GM12865 (cell line): ENCODE results near the gene UBE2U.
A peak's percentile ranks its signal among the peaks of the same experiment; 100 is the strongest.
"Not testable (repeated sequence)": the region's sequence is repeated elsewhere in the genome, so short reads cannot be mapped to it uniquely, and the experiment has no call there.

Experiments
- DNase-seq: peaks from one replicate; pipeline ENCODE4 v3.0.0; 2010; ENCODE audit warnings: low read depth
- H3K4me3 ChIP-seq: 2 replicates; pipeline ENCODE4 v1.5.1; 2011; ENCODE audit warnings: mild to moderate bottlenecking, low read depth, low read length, control low read depth
- CTCF ChIP-seq: IDR thresholded peaks from 2 replicates; pipeline ENCODE4 v1.5.1; 2011; ENCODE audit warnings: low read length, control low read depth, low read depth, inconsistent platforms; ENCODE audit not compliant: insufficient read depth; ENCODE audit errors: missing control alignments

Gene UBE2U

DNA sequence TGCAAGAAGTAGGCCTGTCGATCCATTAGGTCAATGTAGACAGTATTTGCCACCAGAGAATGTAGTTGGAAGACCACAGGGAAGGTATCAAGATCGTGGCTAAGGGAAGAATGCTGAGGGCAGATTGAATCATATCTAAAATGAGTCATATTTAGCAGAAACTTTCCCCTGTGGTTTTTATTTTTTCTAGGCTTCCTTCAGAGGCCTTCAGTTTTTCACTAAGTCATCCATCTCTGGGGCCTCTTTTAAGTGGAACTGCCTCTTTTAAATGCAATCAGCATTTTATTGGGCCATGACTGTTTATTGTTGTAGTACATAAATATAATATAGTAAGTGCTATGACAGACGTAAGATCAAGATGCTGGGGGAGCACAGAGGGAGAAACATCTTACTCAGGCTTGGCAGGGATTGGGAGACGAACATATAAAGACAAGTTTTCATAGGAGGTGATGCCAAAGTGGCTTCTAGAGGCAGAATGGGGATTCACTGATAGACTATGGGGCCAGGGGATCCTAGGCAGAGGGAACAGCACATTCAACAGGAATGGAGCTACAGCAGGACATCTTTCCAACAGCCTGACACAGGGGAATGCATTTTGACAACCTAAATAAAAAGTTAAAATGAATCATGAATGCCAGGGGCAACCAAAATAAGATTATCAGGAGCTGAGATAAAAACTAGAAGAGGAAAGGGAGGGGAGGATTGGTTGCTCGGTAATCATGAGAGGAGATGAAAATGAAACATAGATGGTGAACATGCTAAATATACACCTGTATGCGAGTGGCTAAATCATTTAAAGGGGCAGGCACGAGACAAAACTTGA, 20.1 kb downstream of the UBE2U start:
- peak; percentile 32 for DNase-seq
- no peak for TF ChIP-seq CTCF
- no peak overlapping the region for H3K4me3 ChIP-seq

- DNase-seq, H3K4me3 ChIP-seq: not testable (repeated sequence)
Measured at GRCh38 chr1:64224236-64224635, 20.8 kb downstream of the UBE2U start.

DNA sequence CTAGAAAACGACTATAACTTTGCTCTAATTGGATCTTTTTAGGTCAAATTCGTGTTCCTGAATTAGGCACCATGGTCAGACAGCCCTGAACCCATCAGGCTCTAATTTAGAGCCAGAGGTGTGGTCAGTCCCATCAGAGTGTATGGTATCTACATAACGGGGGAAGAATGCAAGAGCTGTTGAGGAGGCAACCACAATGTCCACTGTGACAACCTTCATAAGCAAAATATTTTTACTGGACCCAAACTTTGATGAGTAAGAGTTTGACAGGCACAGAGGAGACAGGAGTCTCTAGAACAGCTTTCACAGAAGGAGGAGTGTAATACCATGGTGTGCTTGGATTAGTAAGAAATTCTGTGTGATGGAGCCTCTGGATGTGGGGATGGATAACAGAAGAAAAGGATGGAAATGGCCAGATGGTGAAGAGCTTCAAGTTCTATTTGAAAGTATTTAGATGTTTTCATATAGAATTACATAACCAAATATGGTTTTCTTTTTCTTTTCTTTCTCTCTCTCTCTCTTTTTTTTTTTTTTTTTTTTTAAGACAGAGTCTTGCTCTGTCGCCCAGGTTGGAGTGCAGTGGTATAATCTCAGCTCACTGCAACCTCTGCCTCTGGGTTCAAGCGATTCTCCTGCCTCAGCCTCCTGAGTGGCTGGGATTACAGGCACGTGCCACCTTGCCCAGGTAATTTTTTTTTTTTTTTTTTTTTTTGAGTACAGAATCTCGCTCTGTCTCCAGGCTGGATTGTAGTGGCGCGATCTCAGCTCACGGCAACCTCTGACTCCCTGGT, 24.9 kb downstream of the UBE2U start:
- H3K4me3 ChIP-seq, result no peak overlapping the region
- no peak for TF ChIP-seq CTCF
- no peak for DNase-seq

- no peak for TF ChIP-seq CTCF
- DNase-seq, result no peak
Measured at GRCh38 chr1:64229307-64229706, 25.9 kb downstream of the UBE2U start.

DNA sequence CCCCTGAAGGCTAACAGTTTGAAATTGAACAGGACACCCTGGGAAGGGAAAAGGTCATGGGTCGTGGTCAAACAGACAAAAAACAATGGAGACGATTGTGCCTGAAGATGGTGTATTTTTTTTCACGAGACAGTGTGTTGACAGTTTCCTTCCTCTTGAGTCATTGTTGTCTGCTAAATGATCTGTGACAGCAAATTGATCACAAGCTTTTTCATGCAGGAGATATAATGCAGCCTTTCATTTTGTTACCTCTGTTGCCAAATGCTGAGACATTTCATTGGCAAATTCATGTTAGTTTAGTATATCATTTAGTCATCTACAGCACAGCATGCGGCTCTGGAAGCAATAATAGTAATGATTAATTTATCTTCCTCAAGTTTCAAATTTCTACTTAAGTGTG, 27.7 kb downstream of the UBE2U start:
- H3K4me3 ChIP-seq, result no peak overlapping the region
- no peak for TF ChIP-seq CTCF
- DNase-seq, result no peak

More at GRCh38 chr1:64229307-64229706, 25.9 kb downstream of the UBE2U start:
- no peak overlapping the region for H3K4me3 ChIP-seq

- no peak for TF ChIP-seq CTCF
- no peak for DNase-seq
- no peak overlapping the region for H3K4me3 ChIP-seq
Measured at GRCh38 chr1:64231654-64232053, 28.2 kb downstream of the UBE2U start.

DNA sequence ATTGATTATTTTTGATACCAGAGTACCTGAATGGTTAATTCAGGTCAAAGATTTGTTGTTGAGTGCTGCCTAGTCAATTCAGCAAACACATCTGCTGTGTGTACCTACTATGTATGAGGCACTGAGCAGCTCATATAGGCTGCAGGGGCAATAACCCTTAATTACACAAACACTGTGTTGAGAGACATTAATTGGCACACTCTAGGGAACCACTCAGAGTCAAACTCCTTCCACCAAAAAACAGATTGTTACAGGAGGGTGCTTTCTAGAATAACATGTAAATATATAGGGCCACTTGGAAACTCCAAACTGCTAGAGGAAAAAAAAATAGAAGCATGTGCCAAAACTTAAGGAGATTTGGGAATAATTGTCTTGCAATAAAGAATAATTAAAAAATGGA, 31.3 kb downstream of the UBE2U start:
- DNase-seq, result no peak
- TF ChIP-seq CTCF, result no peak
- H3K4me3 ChIP-seq, result no peak overlapping the region
